ENCODE data around the gene CAVIN3.

Gene CAVIN3, protein sequence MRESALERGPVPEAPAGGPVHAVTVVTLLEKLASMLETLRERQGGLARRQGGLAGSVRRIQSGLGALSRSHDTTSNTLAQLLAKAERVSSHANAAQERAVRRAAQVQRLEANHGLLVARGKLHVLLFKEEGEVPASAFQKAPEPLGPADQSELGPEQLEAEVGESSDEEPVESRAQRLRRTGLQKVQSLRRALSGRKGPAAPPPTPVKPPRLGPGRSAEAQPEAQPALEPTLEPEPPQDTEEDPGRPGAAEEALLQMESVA

GRCh38 chr11:6320411-6321155, at the start of gene CAVIN3:
Gene CAVIN3 (minus strand): TSS chr11:6320501. CDS start chr11:6320476, 25 bp downstream.
- peak; percentile 89 for DNase-seq (ENCODE audit: low spot score)

DNA sequence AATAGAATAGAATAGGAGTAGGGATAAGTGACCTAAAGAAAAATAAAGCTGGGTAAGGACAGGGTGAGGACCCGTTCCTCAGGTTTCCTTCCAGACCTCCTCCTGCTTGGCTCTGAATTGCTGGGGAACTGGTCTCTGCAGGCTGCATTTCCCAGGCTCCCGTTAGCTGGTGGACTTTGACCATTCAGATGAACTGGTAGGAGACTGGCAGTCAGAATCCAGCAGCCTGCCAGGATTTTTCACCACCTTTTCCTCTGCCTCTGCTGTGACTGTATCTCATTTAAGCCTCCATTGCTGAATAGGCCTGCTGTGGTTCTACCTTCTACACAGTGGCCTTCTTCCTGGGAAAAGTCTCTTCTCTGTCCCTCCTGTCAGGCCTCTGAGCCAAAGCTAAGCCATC, 45.4 kb upstream of the CAVIN3 start:
- DNase-seq (ENCODE audit: low spot score), result no peak

DNA sequence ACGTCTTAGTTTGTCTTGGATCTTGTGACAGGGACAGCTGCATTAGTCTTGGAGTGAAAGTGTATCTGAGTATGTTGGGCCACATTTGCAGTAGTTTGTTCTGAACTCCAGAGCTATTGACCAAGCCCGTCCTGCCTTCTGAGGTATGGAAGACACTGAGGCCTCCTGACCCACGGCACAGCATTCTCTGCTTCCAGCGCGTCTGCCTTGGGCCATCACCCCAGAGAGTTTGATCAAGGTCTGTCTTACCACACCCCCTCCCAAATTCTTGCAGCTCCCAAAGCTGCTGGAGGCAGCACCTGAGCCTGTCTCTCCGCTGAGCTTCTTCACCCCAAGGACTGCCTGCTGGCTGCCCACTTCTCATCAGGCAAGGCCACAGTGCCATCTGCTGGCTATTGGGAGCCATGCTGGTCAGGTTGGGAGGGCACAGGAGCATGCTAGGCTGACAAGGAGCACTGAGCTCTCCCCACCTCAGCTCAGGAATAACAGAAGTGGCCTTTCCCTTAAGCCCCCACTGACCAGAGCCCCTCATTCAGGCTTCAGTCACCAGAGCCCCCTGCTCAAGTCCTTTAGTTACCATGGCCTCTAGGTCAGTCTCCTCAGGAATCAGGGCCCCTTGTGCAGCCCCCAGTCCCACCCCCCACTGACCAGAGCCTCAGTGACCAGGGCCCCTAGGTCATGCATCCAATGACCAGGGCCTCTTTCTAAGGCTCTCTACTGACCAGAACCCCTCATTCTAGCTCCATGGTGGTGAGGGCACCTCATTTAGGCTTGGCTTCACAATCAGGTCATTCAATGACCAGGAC, 42.8 kb upstream of the CAVIN3 start:
- peak; percentile 80 for DNase-seq (ENCODE audit: low spot score)

GRCh38 chr11:6362185-6362872, 42.0 kb upstream of the CAVIN3 start:
- DNase-seq (ENCODE audit: low spot score), result no peak

- DNase-seq (ENCODE audit: low spot score), result no peak
Observed at GRCh38 chr11:6360183-6360582, 39.9 kb upstream of the CAVIN3 start.

DNA sequence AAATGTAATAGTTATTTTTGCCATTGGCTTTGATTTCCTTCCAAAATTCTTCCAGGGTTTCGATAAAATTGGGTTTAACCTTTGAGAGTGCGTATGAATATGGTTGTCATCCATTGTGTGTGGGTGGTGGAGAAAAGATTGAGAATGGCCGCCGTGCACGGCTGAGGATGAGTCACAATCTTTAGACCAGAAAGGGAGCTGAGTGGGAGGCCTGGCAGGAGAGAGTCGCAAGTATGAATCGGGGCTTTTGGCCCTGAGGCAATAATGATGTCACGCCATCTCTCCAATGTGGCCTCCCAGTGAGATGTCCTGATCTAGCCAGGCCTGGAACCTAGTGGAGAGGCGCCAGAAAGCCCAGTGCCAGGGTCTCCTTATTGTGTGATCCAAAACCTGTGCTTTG, 36.9 kb upstream of the CAVIN3 start:
- DNase-seq (ENCODE audit: low spot score), result peak; percentile 30

GRCh38 chr11:6356503-6357055, 36.3 kb upstream of the CAVIN3 start:
- no peak for DNase-seq (ENCODE audit: low spot score)

DNA sequence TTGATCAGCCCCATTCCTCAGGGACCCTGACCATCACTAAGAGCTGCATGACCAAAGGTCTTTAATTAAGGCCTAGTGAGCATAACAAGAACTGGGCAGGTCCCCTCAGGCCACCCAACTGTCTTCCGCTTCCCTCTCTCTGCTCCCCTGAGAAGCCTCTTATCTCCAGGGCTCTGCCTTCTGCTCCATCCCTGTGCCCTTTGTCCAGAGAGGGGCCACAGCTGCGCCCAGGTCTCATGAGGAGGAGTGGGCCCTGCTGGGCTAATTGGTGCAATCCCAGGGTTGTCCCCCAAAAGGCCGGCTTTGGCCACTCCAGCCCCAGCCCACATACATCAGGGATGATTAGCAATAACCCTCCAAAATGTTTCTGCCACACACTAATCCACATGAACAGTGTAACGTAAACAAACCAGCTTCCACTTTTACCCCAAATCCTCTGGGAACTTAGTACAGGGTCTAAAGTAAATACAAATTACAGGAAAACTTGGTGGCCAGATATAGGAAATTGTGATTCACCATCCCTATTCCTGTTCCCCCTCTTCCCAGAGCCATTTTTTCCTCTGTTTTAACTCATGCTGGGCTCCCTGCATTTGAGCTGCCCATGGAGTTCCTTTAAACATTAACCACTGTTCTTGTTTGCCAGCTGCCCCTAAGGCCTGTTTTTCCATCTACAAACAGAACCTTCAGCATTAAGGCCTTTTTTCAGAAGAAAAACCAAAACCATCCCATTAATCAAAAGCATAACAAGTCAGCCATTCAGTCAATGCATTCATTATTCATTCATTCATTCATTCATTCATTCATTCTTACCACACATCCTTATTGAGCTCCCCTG, 34.6 kb upstream of the CAVIN3 start:
- no peak for DNase-seq (ENCODE audit: low spot score)

DNA sequence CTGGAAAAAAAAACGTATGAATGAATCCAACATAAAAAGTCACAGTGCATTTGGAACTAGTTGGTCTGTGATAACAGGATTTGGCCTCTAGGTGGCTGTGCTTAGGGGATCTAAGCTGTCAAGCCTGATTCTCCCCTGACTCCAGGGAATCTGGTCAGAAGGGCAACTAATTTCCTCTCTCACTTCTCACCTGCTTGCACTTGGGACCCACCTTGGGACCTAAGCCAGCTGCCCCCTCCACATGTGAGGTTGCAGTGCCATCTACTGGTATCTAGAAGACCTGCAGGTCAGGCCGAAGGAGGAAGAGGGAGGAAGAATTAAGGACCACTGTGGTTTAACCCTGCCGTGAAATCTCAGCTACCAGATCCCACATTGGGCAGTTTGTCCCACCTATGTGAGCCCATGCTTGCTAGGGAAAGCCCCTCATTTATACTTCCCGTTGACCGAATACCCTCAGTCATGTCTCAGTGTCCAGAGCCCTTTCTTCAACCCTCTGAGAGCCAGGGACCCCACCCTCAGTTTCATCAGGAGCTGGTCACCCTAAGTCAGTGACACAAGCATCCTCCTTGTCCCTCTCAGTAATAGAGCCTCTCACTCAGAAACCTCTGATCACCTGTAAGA, 33.2 kb upstream of the CAVIN3 start:
- peak; percentile 72 for DNase-seq (ENCODE audit: low spot score)

- peak; percentile 55 for DNase-seq (ENCODE audit: low spot score)
Observed at GRCh38 chr11:6351782-6352382, 31.6 kb upstream of the CAVIN3 start.

DNA sequence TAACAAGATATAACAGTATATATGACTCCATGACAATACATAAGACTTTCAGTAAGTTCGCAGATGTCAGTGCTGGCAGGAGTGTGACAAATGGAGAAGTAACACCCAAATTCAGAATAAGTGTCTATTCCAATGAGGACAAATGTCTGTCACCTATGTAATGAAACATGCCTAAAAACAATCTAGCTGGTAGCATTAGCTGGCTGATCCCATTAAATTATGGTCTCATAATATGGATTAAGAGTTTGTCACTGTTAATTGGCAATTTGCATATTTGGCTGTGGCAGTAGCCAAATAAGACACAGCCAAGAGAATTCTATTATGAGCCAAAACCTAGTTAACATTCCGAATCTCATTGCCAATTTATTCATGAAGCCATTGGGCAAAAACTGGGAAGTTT, 30.2 kb upstream of the CAVIN3 start:
- no peak for DNase-seq (ENCODE audit: low spot score)

DNA sequence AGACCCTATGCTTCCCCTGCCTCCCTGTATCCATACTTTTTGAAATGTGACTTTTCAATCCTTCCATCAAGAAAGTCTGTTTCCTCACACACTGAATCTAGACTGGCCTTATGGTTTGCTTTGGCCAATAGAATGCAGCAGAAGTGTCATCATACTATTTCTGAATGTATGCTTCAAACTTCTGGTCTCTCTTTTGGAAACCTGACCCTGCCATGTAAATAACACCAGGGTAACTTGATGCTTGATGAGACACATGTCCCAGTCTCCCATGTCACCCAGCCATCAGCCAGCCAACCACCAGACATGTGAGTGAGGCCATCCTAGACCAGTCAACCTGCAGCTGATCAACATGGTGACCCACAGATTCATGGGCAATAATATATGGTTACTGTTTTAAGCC, 29.7 kb upstream of the CAVIN3 start:
- no peak for DNase-seq (ENCODE audit: low spot score)

DNA sequence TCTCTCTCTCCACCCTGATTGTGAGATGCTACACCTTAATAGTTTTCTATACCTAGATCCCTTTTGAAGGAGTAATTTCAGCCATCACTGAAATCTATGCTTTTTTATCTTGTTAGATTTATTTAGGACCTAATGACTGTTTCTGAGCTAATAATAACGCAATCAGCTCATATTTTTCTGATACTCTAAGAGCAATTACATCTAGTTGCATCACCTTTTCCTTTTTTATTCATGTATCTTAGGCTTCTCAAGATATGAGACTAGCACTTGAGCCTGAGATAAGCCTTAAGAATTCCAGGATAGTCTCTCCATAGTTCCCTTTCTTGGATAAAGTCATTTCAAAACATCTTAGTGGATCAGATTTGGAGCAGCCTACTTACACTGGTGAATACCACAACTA, 25.1 kb upstream of the CAVIN3 start:
- no peak for DNase-seq (ENCODE audit: low spot score)

- DNase-seq (ENCODE audit: low spot score), result no peak
Observed at GRCh38 chr11:6336293-6336692, 16.0 kb upstream of the CAVIN3 start.

- DNase-seq (ENCODE audit: low spot score), result no peak
Observed at GRCh38 chr11:6334806-6335205, 14.5 kb upstream of the CAVIN3 start.

DNA sequence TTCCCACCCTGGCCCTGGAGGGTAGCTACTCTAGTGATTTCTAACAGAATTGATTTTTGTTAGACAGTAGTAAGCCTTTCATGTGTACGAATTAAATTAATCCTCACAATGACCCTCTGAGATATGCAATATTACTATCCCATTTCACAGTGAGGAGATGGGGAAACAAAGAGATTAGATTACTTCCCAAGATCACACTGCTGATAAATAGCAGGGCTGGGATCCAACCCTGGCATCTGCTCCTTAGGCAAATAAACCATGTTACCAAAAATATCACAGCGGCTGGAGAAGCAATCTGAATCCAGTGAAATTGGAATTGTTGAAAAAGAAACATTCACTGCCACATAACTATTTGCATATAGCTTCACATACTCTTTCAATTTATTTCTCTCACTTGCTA, 12.8 kb upstream of the CAVIN3 start:
- DNase-seq (ENCODE audit: low spot score), result no peak

DNA sequence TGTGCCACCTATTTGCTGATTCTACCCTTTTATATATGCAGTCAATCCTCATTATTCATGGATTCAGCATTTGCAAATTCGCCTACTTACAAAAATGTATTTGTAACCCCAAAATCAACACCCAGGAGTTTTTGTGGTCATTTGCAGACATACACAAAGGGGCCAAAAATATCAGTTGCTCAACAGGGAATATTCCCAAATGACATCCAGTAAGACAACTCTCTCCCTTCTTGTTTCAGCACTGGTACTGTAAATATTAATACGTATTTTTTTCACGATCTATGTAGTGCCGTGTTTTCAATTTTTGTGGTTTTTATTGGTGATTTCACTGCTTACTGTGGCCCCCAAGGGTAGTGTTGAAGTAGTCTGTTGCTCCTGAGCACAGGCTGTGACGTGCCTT, 11.8 kb upstream of the CAVIN3 start:
- no peak for DNase-seq (ENCODE audit: low spot score)

DNA sequence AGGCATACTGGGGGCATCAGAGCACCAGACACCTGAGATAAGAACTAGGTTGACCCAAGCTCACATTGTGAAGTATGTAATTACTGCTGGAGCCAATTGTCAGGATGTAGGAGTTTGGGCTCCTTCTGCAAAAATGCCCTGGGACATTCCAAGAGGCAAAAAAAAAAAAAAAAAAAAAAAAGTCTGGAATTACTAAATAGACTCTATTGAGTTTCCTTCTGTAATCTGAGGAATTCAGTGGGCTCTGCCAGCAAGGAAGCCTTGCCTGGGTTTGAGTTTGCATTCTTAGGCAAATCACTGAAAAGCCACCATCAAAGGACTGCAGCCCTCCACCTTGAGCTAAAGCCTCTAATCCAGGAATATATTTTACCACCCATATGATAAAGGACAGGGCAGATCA, 8.0 kb upstream of the CAVIN3 start:
- no peak for DNase-seq (ENCODE audit: low spot score)

DNA sequence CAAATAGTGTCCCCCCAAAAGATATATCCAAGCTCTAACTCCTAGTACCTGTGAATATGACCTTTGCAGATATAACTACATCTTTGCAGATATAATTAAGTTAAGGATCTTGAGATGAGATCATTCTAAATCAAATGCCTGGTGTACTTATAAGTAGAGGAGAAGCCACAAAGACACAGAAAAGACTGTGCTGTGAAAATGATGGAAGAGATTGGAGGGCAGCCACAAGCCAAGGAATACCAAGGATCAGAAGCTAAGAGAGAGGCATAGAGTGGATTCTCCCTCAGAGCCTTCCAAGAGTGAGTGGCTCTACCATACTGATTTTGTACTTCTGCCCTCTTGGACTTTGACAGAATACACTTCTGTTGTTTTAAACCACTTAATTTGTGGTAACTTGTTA, 7.5 kb upstream of the CAVIN3 start:
- no peak for DNase-seq (ENCODE audit: low spot score)

DNA sequence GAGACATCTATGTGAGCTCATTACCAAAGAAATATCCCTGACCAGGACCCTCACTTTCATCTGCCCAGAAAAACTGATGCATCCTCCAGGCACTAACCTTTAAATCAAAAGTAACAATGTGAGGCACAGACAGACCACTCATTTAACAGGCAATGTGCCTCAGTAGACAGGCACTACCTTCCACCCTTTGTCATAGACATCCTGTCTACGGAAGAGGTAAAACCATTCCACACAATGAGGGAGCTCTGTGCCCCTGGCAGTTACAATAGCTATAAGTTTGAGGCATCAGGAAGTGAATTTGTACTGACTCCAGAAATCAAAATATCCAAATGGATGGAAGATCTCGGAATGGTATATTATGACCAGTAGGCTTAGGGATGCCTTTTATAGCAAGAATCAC, 6.7 kb upstream of the CAVIN3 start:
- no peak for DNase-seq (ENCODE audit: low spot score)

All from activated CD4-positive, alpha-beta T cell treated with anti-CD3 and anti-CD28 coated beads, Interleukin-2, Interleukin-4, amounts not matched to agents 100 ng/mL and 50 ng/mL, durations not matched to agents 16 hours and 8 hours (primary cell).